ENCODE data around the gene MYO1A. TPM values are rescaled to one million over a fixed set of nuclear protein-coding genes. Genes with fewer than 3 reads are reported as not detected.

MYO1A gene
- total and polyA plus RNA-seq, 8 donors = 0.70 to 97.3 (median 17.4) TPM

DNA sequence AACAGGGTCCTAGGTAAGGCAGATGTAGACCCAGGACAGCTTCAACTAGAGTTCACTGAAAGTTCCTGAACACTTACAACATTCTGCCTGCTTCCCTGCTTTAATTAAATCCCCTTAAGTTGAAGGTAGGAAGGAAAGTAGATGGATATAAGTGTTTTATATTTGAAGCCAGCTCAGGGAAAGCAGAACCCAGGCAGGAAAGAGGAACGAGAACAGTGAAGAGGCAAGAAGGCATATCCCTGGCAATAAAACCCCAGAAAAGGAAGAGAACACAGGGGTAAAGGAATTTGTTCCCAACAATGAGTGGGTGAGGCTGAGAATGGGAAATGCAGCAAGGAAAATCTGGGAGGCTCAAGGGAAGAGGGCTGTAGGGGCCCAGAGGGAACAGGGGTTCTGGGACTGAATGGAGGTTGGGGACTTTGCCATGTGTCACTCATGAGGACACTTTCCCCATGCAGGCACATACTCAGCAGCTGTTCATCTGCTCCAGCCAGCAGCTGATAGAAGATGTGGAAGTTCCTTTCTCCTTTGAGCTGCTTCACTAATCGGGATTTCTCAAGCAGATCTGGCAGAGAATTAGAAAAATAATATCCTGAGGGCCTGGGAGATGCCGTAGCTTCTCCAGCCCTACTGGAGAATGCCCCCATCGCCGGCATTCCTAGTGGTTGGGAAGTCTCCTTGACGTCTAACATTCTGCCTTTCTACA lies 3.7 kb downstream of the MYO1A start:
- WGBS, 5 donors = 76 to 84% (median 77%) methylated on average over 6 of the region's 6 CpGs
- peaks cover 0 to 8% (median 0%) of the 10 kb centered on the region in 3 donors for H3K27me3 ChIP-seq
- peaks cover 0 to 5% (median 0%) of the 10 kb centered on the region in 4 donors for H3K36me3 ChIP-seq
- H3K4me1 ChIP-seq = peaks cover 0 to 34% (median 5%) of the 10 kb centered on the region in 4 donors
- no peaks in the 10 kb centered on the region for H3K9me3 ChIP-seq
- TF ChIP-seq, protein P1, sequence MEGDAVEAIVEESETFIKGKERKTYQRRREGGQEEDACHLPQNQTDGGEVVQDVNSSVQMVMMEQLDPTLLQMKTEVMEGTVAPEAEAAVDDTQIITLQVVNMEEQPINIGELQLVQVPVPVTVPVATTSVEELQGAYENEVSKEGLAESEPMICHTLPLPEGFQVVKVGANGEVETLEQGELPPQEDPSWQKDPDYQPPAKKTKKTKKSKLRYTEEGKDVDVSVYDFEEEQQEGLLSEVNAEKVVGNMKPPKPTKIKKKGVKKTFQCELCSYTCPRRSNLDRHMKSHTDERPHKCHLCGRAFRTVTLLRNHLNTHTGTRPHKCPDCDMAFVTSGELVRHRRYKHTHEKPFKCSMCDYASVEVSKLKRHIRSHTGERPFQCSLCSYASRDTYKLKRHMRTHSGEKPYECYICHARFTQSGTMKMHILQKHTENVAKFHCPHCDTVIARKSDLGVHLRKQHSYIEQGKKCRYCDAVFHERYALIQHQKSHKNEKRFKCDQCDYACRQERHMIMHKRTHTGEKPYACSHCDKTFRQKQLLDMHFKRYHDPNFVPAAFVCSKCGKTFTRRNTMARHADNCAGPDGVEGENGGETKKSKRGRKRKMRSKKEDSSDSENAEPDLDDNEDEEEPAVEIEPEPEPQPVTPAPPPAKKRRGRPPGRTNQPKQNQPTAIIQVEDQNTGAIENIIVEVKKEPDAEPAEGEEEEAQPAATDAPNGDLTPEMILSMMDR (IDR thresholded peaks at IDR 0.05) = no peak
- TF ChIP-seq POLR2A (IDR thresholded peaks at IDR 0.05) (no peak), EP300 (IDR thresholded peaks at IDR 0.05) (no peak), POLR2AphosphoS5 (IDR thresholded peaks at IDR 0.05) (no peak)
- intact Hi-C loops (cut with DNase I; ENCODE audit: low total_unique reads) = no loop called here
- no peak for DNase-seq
- no peak overlapping the region for H3K4me3 ChIP-seq
- no peak overlapping the region for H3K27ac ChIP-seq

DNA sequence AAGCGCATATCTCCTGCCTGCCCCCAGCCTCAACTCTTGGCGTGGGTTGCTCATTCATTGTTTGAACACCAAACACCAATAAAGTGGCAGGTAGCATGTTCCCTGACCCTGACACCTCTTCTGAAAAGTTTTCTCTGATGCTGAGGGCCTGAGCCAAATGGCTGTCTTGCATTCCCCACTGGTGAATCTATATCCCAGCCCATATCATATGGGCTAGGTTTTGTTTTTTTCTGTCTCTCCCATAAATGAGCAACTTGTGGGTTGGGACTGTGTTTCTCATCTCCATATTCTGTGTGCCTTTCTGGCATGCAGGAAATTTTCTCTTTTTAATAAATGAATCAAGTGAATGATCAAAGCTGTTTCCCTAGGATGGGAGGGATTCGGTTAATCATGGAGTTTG lies 5.0 kb downstream of the MYO1A start:
- intact Hi-C loops (cut with DNase I; ENCODE audit: low total_unique reads) = no loop called here
- H3K9me3 ChIP-seq = no peaks in the 10 kb centered on the region
- 81 to 97% (median 92%) methylated on average over 3 of the region's 3 CpGs for WGBS, 5 donors
- TF ChIP-seq POLR2A (IDR thresholded peaks at IDR 0.05) (no peak), POLR2AphosphoS5 (IDR thresholded peaks at IDR 0.05) (no peak), EP300 (IDR thresholded peaks at IDR 0.05) (no peak)
- TF ChIP-seq, protein P1 (IDR thresholded peaks at IDR 0.05) = no peak
- DNase-seq = no peak
- H3K4me3 ChIP-seq = no peak overlapping the region
- H3K4me1 ChIP-seq = peaks cover 0 to 29% (median 5%) of the 10 kb centered on the region in 4 donors
- H3K27me3 ChIP-seq = peaks cover 0 to 8% (median 0%) of the 10 kb centered on the region in 3 donors
- H3K36me3 ChIP-seq = peaks cover 0 to 5% (median 0%) of the 10 kb centered on the region in 4 donors
- no peak overlapping the region for H3K27ac ChIP-seq

DNA sequence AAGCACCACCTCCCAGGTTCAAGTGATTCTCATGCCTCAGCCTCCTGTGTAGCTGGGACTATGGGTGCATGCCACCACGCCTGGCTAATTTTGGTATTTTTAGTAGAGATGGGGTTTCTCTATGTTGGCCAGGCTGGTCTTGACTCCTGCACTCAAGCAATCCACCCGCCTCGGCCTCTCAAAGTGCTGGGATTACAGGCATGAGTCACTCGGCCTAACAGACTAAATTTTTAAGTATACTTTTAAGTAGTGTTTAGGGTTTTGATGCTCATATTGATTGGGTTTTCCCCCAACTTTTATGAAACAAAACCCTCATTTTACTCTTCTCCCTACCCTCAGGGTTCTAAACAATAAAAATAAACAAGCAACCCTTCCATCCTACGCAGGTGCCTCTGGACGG lies 5.5 kb downstream of the MYO1A start:
- intact Hi-C loops (cut with DNase I; ENCODE audit: low total_unique reads) = no loop called here

DNA sequence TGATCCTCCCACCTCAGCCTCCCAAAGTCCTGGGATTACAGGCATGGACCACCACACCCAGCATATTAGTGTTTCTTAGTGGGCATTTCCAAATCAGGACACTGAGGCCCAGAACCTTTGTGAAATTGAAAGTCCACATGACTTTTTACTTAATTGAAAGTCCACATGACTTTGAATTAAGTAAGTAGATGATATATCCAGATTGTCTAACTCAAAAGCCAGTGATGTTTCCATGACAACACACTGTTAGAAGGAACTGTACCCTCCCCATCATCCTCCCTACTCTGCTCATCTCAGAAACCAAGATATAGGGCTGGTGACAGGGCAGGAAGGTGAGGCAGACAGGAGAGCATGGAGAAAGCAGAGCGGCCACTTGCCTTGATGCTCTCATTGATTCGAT lies 7.2 kb downstream of the MYO1A start:
- H3K27ac ChIP-seq = no peak overlapping the region
- TF ChIP-seq POLR2AphosphoS5 (IDR thresholded peaks at IDR 0.05) = no peak
- TF ChIP-seq, protein P1 (IDR thresholded peaks at IDR 0.05) = no peak
- no peak for TF ChIP-seq POLR2A (IDR thresholded peaks at IDR 0.05)
- TF ChIP-seq EP300 (IDR thresholded peaks at IDR 0.05) = no peak
- H3K4me1 ChIP-seq = peaks cover 0 to 7% (median under 1%) of the 10 kb centered on the region in 4 donors
- H3K36me3 ChIP-seq = peaks cover 0 to 7% (median 0%) of the 10 kb centered on the region in 4 donors
- H3K9me3 ChIP-seq = no peaks in the 10 kb centered on the region
- DNase-seq = no peak
- H3K4me3 ChIP-seq = no peak overlapping the region
- intact Hi-C loops (cut with DNase I; ENCODE audit: low total_unique reads) = no loop called here
- WGBS, 5 donors = 88 to 100% (median 97%) methylated on average over 2 of the region's 2 CpGs
- H3K27me3 ChIP-seq = peaks cover 0 to 8% (median 0%) of the 10 kb centered on the region in 3 donors

More for the DNA sequence above, 5.5 kb downstream of the MYO1A start:
- WGBS, 5 donors = 86 to 93% (median 89%) methylated on average over 6 of the region's 6 CpGs
- Histone ChIP-seq H3K27ac (no peak overlapping the region), H3K27me3 (peaks cover 0 to 8% (median 0%) of the 10 kb centered on the region in 3 donors), H3K4me3 (no peak overlapping the region), H3K36me3 (peaks cover 0 to 5% (median 0%) of the 10 kb centered on the region in 4 donors), H3K9me3 (no peaks in the 10 kb centered on the region), H3K4me1 (peaks cover 0 to 24% (median 5%) of the 10 kb centered on the region in 4 donors)
- TF ChIP-seq, protein P1 (IDR thresholded peaks at IDR 0.05) = no peak
- TF ChIP-seq EP300 (IDR thresholded peaks at IDR 0.05) (no peak), POLR2A (IDR thresholded peaks at IDR 0.05) (no peak), POLR2AphosphoS5 (IDR thresholded peaks at IDR 0.05) (no peak)
- no peak for DNase-seq

Data from stomach (tissue), 9 donors.